ENCODE data around the gene GPANK1. TPM values are rescaled to one million over a fixed set of nuclear protein-coding genes. Genes with fewer than 3 reads are reported as not detected.

Gene GPANK1
- total RNA-seq, 2 experiments from 2014 or later, result 9.8 to 11.0 TPM

DNA sequence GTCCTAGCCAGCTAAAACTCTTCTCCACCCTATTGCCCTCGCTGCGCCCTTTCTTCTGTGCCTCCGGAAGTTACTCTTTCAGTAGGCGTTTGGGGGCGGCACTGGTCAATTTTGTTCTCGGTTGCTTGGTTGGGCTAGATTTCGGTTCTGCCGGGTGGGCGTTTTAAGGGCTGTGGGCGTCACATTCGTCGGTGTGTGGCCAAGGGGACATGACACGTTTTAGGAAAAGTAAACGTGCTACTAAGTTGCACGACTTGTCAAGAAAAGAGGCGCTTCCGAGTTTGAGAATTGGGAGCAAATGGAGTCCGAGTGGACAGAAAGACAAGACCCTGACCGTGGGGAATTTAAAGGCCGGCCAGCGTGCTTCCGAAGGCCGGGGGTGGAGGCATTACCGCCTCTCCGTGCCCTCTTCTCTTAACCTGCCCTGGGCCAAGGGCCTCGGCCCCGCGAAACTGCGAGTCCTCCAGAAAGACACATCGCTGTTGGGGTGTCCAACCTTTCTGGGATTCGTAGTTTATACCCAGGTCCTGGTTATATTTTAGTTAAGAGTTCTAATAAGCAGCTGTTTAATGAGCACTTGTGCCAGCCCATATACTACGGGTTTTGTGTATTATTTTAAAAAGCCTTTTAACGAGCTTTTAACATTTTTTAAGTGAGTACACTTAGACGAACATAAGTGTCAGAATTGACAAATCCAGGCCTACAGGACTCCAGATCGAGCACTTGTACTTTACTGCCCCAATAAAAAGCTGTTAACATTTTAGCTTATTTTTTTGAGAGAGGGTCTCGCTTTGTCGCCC, 11.7 kb downstream of the GPANK1 start:
- H3K4me1 ChIP-seq (ENCODE audit: insufficient read depth, low read length), result peaks cover 46% of the 10 kb centered on the region
- peak overlapping the region; percentile 98 for H3K27ac Mint-ChIP-seq
- H3K36me3 ChIP-seq (ENCODE audit: insufficient read depth, low read length), result peaks cover 33% of the 10 kb centered on the region
- ChIA-PET CTCF (interaction anchor here (0.7 to 2.9 kb wide), 12 partner anchors 8 to 142 kb away, joined by 3 to 9 read pairs (median 3); partner anchors contain the start of genes C6orf47, CSNK2B, GPANK1 and LST1), POLR2A (interaction anchor here (0.6 to 5.1 kb wide), 41 partner anchors 11 to 1665 kb away, joined by 3 to 250 read pairs (median 5); partner anchors contain the start of genes ABHD16A, ATF6B, C6orf47 and CSNK2B)
- no peaks in the 10 kb centered on the region for H3K27me3 Mint-ChIP-seq
- intact Hi-C loops (cut with DNase I, micrococcal nuclease), result loop anchor here (1.0 to 5.0 kb wide), 7 partner anchors 7 to 209 kb away; partner anchors contain the start of genes C6orf47 (in 2 of the 2), PRRC2A (in 2 of the 2), ABHD16A (in 1 of the 2) and ATP6V1G2 (in 1 of the 2)
- no peaks in the 10 kb centered on the region for H3K27me3 ChIP-seq (ENCODE audit: control insufficient read depth in 1 of 2, insufficient read depth in 2 of 2, low read length in 2 of 2)
- DNase-seq (peak in 4 of 14 experiments; percentile 14 to 93 (median 80)), ATAC-seq (ENCODE audit: poor library complexity) (peak; percentile 70)
- no peaks in the 10 kb centered on the region for H3K9me3 Mint-ChIP-seq
- TF ChIP-seq, protein P1, sequence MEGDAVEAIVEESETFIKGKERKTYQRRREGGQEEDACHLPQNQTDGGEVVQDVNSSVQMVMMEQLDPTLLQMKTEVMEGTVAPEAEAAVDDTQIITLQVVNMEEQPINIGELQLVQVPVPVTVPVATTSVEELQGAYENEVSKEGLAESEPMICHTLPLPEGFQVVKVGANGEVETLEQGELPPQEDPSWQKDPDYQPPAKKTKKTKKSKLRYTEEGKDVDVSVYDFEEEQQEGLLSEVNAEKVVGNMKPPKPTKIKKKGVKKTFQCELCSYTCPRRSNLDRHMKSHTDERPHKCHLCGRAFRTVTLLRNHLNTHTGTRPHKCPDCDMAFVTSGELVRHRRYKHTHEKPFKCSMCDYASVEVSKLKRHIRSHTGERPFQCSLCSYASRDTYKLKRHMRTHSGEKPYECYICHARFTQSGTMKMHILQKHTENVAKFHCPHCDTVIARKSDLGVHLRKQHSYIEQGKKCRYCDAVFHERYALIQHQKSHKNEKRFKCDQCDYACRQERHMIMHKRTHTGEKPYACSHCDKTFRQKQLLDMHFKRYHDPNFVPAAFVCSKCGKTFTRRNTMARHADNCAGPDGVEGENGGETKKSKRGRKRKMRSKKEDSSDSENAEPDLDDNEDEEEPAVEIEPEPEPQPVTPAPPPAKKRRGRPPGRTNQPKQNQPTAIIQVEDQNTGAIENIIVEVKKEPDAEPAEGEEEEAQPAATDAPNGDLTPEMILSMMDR (IDR thresholded peaks at IDR 0.05), result no peak
- no peaks in the 10 kb centered on the region for H3K9me3 ChIP-seq (ENCODE audit: control insufficient read depth in 1 of 2, insufficient read depth in 1 of 2, low read length in 2 of 2)
- peak overlapping the region; percentile 63 for H3K4me3 ChIP-seq (ENCODE audit: low read length)
- peak overlapping the region; percentile 99 for H3K27ac ChIP-seq (ENCODE audit: low read depth in 1 of 2, low read length in 2 of 2)
- H3K4me1 Mint-ChIP-seq (ENCODE audit: low read depth), result peaks cover 65% of the 10 kb centered on the region
- H3K36me3 Mint-ChIP-seq (ENCODE audit: low read depth), result peaks cover 52% of the 10 kb centered on the region
- peak overlapping the region; percentile 97 for H3K4me3 Mint-ChIP-seq

DNA sequence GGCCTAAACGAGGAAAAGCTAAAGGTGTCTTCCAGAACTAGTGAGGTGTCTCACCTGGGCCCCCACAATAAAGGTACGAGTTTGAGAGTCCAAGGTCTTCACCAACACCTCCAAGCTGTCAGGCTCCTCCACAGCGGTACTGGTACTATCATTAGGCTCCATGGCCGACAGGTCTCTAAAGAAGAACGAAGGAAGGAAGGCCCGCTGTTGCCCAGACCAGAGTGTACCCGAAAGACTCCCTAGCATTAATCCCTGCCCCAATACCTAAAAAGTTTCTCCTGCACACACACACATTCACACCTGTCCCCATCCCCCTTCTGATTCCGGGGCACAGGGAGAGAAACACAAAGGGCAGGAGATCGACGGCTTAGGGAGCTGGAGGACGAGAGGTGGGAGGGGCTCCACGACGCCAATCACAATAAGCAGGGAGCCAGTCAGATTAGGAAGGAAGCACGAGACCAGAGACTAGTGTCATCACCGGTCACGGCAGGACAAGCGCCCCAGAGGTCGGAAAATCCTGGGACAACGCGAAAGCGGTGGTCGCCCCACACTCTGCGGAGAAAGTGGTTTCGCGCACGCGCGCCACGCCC, 13.1 kb downstream of the GPANK1 start:
- TF ChIP-seq, protein P1 (IDR thresholded peaks at IDR 0.05), result no peak
- no peaks in the 10 kb centered on the region for H3K27me3 Mint-ChIP-seq
- H3K27ac ChIP-seq (ENCODE audit: low read depth in 1 of 2, low read length in 2 of 2), result peak overlapping the region; percentile 99
- peaks cover 35% of the 10 kb centered on the region for H3K4me1 ChIP-seq (ENCODE audit: insufficient read depth, low read length)
- no peaks in the 10 kb centered on the region for H3K27me3 ChIP-seq (ENCODE audit: control insufficient read depth in 1 of 2, insufficient read depth in 2 of 2, low read length in 2 of 2)
- H3K27ac Mint-ChIP-seq, result peak overlapping the region; percentile 98
- H3K36me3 Mint-ChIP-seq (ENCODE audit: low read depth), result peaks cover 58% of the 10 kb centered on the region
- H3K36me3 ChIP-seq (ENCODE audit: insufficient read depth, low read length), result peaks cover 34% of the 10 kb centered on the region
- H3K4me3 ChIP-seq (ENCODE audit: low read length), result peak overlapping the region; percentile 63
- no peaks in the 10 kb centered on the region for H3K9me3 ChIP-seq (ENCODE audit: control insufficient read depth in 1 of 2, insufficient read depth in 1 of 2, low read length in 2 of 2)
- H3K4me1 Mint-ChIP-seq (ENCODE audit: low read depth), result peaks cover 55% of the 10 kb centered on the region
- peak overlapping the region; percentile 97 for H3K4me3 Mint-ChIP-seq
- ChIA-PET CTCF (interaction anchor here (0.9 to 2.9 kb wide), 6 partner anchors 9 to 237 kb away, joined by 3 to 9 read pairs (median 4); partner anchors contain the start of gene C6orf47), POLR2A (interaction anchor here (0.6 to 5.1 kb wide), 40 partner anchors 11 to 1666 kb away, joined by 3 to 250 read pairs (median 6); partner anchors contain the start of genes ABHD16A, ATF6B, C6orf47 and CSNK2B)
- DNase-seq (peak in 2 of 14 experiments; percentile 13 to 80), ATAC-seq (ENCODE audit: poor library complexity) (peak; percentile 24)
- intact Hi-C loops (cut with DNase I, micrococcal nuclease), result loop anchor here (1.0 to 5.0 kb wide), 7 partner anchors 9 to 211 kb away; partner anchors contain the start of genes C6orf47 (in 2 of the 2), PRRC2A (in 2 of the 2), ABHD16A (in 1 of the 2) and ATP6V1G2 (in 1 of the 2)
- no peaks in the 10 kb centered on the region for H3K9me3 Mint-ChIP-seq

DNA sequence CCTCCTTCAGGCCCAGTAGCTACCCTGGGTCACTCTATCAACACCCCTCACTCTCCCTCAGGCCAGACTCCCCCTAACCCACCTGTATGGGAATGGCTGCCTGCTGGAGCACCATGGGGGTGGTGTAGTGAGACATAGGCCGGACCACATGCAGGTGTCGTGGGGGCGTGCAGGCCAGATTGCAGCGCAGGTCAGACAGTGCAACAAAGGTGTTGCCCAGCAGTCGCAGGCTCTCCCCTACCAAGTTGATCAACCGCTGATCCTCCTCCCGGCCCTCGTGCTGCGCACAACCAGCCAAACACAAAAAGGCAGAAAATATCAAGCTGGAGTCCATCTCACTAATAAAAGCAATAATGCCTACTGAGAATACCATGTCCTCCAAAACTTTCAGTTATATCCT, 19.5 kb downstream of the GPANK1 start:
- H3K27me3 ChIP-seq (ENCODE audit: control insufficient read depth in 1 of 2, insufficient read depth in 2 of 2, low read length in 2 of 2), result no peaks in the 10 kb centered on the region
- POLR2A ChIA-PET, result interaction anchor here (1.1 kb wide), 1 partner anchor 46 kb away, joined by 4 read pairs; no protein-coding TSS in a partner anchor
- CTCF ChIA-PET, result no interaction called here
- intact Hi-C loops (cut with DNase I, micrococcal nuclease), result no loop called here
- peaks cover 88% of the 10 kb centered on the region for H3K36me3 Mint-ChIP-seq (ENCODE audit: low read depth)
- H3K27ac ChIP-seq (ENCODE audit: low read depth in 1 of 2, low read length in 2 of 2), result no peak overlapping the region
- H3K4me1 ChIP-seq (ENCODE audit: insufficient read depth, low read length), result peaks cover 7% of the 10 kb centered on the region
- no peak overlapping the region for H3K4me3 Mint-ChIP-seq
- H3K36me3 ChIP-seq (ENCODE audit: insufficient read depth, low read length), result peaks cover 89% of the 10 kb centered on the region
- TF ChIP-seq, protein P1 (IDR thresholded peaks at IDR 0.05), result no peak
- no peaks in the 10 kb centered on the region for H3K9me3 ChIP-seq (ENCODE audit: control insufficient read depth in 1 of 2, insufficient read depth in 1 of 2, low read length in 2 of 2)
- H3K27me3 Mint-ChIP-seq, result no peaks in the 10 kb centered on the region
- peaks cover 20% of the 10 kb centered on the region for H3K4me1 Mint-ChIP-seq (ENCODE audit: low read depth)
- DNase-seq, result no peak
- ATAC-seq (ENCODE audit: poor library complexity), result no peak
- no peaks in the 10 kb centered on the region for H3K9me3 Mint-ChIP-seq
- peak overlapping the region; percentile 42 for H3K27ac Mint-ChIP-seq
- no peak overlapping the region for H3K4me3 ChIP-seq (ENCODE audit: low read length)

Data from CD4-positive, alpha-beta T cell (primary cell).